ENCODE data around the gene HP1BP3.

HP1BP3 gene

GRCh38 chr1:20763417-20763816 lies 23.7 kb downstream of the HP1BP3 start:
- no peak for DNase-seq

GRCh38 chr1:20760322-20760721 lies 26.8 kb downstream of the HP1BP3 start:
- DNase-seq, result no peak

DNA sequence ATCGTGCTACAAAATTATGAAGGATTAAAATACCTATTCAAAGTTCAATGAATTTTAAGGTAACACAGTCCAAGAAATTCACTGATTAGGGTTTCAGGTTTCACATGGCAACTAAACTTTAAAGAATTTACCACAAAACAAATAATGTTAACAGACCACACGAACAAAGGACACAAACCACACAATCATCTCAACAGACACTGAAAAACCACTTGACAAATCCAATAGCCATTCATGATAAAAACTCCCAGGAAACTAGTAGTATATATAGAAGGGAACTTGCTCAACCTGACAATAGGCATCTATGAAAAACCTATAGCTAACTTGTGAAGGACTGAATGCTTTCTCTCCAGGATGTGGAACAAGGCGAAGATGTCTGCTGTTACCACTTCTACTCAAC lies 33.5 kb downstream of the HP1BP3 start:
- DNase-seq, result no peak

GRCh38 chr1:20751462-20751990 lies 35.6 kb downstream of the HP1BP3 start:
- DNase-seq, result no peak

DNA sequence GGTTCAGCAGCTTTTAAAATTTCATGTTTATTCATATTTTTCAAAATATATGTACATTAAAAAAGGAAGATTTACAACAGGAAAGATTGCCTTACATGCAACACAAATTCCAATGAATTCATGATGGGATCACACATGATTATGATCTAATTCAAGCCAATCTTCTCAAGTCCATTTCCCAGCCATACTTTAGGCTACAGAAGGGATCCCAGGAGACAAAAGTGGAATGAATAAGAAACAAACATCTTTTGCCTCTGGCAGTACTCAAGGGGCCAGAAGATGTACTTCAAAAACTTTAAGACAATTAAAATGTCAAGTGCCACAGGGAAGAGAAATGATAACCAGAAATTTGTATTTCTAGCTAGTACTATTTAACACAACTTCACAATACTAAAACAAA lies 44.4 kb downstream of the HP1BP3 start:
- DNase-seq, result no peak

- no peak for DNase-seq
These were observed 46.3 kb downstream of the HP1BP3 start for GRCh38 chr1:20740781-20741180.

DNA sequence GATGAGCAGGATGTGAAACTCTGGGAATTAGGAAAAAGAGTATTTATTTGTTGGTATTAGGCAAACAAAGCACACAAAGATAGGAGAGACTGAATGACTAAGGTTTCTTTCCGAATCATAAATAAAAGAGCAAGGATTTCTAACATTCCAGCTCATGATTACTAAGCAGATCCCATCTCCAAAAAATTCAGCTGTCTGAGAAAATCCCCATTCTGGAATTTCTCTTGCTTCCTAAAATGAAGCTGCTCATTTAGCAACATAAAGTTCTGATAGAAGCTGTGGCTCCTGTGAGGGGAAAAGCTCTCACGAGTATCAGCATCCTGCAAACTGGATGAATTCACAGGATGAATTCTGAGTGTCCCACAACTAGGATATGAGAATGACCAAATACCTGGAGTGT lies 47.9 kb downstream of the HP1BP3 start:
- DNase-seq, result no peak

DNA sequence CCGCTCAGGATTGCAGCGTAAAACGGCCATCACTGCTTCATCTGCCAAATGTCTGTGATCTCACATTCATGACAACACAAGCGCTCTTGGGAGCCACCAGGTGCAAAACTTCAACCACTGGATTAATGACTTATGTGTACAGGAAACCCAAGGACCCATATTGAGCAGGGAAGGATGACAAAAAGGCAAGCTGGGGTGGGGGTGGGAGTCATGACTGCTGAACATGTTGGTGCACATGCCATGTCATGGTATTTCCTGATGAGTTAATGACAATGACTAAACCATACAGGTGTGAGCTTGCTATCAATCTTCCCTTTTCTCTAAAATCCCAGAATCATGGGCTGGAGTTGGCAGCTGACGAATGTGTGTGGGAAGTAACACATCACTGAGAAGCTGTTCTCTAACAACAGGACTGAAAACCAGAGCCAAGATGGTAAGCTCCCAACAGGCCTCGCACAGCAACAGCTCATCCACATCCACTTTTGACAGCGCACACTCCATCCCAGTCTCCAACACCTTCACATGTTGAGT lies 51.5 kb downstream of the HP1BP3 start:
- DNase-seq, result no peak

DNA sequence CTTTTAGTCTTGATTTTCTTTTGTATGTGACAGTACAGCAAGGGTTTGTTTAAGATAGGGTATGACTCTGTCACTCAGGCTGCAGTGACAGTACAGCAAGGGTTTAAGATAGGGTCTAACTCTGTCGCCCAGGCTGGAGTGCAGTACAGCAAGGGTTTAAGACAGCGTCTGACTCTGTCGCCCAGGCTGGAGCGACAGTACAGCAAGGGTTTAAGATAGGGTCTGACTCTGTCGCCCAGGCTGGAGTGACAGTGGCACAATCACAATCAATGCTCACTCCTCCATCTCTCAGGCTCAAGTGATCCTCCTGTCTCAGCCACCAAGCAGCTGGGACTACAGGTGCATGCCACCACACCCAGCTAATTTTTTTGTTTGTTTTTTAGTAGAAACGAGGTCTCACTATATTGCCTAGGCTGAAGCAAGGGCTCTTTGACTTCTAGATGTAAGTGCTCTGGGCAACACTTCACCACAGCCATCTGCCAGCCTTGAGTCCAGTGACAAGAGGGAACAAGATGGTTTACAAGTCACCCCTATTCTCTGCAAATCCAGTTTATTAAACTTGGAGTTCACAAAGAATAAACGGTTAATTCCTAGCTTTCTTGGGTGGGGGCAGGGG lies 53.6 kb downstream of the HP1BP3 start:
- no peak for DNase-seq

DNA sequence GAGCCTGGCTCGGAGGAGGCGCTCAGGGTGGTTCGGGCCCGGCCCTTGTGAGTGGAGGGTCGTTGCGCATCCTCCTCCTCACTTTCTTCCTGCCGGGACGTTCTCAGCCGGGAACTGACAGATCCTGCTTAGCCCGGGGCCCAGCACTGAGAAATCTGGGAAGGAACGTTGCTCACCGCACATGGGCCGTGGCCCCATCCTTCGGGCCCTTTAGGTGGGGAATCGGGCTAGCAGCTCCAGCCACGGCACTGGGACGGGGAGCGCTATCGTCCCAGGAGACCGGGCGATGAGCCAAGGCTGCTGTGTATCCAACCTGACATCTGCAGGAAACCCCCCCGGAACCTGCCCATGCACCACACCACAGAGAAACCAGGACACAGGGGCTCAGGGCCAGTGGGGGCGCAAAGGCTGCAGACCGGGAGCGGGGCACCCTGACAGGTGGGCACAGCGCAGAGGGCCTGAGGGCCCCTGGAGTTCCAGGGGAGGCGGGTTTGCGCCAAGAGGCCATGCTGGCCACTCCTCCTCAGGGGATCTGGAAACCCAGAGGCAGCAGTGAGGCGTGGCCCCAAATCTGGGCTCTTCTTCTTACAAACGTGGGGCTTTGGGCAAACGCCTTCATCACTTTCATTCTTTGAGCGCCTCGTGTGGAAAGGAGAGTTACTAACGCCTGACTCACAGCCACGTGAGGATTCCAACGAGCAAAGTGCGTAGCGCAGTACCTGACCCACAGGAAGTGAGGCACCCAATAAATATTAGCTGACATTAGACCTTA lies 54.3 kb downstream of the HP1BP3 start, which contains the start of gene SH2D5:
SH2D5 (minus strand) TSS at position 116 of the 772 bp plus-strand sequence. CDS start 4,659 bp downstream, outside the sequence.
- DNase-seq, result peak; percentile 79

GRCh38 chr1:20732071-20732587 lies 55.0 kb downstream of the HP1BP3 start:
- peak; percentile 68 for DNase-seq

DNA sequence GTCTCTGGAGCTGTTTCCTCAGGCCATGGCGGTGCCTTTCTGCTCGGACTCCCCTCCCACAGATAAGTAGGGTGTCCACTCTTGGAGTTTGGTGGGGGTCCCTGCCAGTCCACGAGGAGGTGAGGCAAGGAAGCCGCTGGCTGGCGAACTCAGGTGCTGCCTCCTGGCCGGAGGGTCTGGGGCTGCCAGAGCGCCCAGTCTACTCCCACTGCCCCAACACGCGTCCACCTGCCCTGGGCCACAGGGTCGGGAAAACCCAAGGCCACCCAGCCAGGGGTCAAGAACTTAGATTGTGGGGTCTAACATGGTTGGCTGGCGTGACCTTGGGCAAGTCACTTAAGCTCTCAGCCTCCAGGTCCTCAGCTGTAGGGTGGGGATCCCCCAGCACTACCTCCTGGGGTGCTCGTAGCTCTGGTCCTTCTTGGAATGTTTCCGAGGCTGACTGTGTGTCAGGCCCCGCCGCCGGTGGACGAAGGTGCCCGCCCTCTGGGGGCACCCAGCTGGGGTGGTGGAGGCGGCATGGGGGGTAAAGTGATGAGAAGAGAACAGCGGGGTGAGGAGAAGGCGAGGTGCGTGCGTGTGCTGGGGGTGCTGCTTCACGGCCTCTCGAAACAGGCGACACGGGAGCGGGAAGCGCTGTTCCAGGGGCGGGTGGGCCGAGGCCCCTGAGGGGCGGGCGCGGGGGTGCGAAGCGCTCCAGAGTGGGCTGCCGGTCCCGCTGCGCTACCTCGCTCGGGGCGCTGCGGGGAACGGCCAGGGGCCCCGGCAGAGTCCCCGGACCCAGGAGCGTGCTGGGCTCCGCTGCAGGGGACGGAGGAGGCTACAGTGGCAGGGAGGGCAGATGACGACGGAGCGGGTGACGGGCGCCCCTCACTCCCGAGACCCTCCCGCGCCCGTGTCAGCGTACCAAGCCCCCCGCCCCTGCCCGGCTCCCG lies 55.8 kb downstream of the HP1BP3 start:
- DNase-seq, result no peak

DNA sequence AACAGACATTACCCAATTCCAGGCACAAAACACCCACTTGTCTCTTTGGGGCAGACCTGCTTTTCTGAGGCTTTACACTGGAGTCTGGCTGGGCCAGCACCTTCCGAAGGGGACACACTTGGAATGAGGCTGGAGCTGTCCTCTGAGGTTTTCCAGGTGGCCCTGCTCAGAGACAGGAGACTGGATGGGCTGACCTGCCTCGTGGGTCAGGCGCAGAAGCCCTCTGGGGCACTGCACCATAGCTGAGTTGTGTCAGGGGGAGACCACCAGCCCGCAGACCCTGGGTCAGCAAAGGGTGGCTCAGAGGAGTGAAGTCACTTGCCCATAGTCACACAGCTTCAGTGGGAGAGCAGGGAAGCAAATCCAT lies 56.4 kb downstream of the HP1BP3 start:
- DNase-seq, result no peak

DNA sequence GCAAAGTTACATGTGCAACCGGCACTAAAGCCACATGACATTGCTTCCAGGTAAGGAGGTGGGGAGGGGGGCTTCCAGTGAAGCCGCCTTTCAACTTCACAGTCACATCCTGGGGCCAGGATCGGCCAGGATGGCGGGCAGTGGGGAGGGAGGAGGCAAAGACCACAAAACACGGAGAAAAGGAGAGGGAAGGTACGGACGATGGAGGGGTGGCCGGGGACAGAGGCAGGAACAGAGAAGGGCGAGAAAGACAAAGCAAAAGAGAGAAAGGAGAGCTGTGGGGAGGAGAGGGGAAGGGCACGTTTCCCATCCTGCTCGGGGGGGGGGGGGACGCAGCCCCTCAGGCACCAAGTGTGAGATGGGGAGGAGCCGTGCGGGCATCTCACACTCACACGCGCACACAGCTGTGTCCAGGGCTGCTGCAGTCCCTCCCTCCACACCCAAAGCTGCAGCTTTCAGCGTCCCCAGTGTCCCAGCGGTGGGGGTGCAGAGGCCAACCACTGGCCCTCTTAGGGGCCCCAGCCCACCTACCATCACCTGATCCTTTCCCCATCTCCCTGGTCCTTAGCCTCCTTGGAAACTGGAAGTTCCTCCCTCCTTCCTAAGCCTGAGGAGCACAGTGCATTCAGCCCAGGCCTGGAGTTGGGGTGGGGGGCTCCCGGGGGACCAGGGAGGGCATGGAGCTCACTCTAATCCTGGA lies 57.0 kb downstream of the HP1BP3 start:
- DNase-seq, result no peak

- no peak for DNase-seq
These were observed 57.8 kb downstream of the HP1BP3 start for GRCh38 chr1:20729155-20729931.

DNA sequence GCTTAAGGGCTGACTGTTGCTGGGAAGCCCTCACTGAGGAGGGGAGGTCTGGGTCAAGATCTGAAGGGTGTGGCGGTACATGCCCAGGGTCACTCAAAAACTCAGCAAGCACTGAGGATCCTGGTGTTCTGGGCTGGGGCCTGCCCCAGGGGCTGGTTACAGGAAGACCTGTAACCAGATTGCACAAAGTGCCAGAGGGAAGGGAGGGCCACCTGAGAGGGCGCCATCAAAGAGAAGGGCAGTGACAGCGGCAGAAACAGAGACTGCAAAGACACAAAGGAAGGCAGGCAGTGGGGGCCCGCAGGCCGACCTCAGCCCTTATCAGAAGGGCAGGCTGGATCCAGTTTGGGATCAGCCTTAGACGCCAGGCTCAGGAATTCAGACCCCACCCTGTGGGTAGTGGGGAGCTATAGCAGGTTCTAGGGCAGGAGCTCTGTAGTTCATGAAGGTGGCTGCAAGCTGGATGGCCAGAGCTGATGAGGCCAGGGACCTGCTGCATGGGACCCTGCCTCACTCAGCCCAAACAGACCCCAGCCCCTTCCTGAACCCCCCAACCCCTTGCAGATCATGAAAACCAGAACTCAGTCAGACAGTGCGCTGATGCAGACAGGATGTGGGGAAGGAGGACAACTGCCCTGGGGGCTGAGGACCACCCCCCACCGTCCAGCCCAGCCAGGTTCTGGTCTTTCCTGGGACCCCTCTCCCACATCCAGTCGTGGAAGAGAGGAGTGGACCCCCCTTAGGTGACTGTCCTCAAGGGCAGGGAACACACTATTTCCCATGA lies 58.5 kb downstream of the HP1BP3 start:
- no peak for DNase-seq

GRCh38 chr1:20727746-20728316 lies 59.3 kb downstream of the HP1BP3 start:
- no peak for DNase-seq

DNA sequence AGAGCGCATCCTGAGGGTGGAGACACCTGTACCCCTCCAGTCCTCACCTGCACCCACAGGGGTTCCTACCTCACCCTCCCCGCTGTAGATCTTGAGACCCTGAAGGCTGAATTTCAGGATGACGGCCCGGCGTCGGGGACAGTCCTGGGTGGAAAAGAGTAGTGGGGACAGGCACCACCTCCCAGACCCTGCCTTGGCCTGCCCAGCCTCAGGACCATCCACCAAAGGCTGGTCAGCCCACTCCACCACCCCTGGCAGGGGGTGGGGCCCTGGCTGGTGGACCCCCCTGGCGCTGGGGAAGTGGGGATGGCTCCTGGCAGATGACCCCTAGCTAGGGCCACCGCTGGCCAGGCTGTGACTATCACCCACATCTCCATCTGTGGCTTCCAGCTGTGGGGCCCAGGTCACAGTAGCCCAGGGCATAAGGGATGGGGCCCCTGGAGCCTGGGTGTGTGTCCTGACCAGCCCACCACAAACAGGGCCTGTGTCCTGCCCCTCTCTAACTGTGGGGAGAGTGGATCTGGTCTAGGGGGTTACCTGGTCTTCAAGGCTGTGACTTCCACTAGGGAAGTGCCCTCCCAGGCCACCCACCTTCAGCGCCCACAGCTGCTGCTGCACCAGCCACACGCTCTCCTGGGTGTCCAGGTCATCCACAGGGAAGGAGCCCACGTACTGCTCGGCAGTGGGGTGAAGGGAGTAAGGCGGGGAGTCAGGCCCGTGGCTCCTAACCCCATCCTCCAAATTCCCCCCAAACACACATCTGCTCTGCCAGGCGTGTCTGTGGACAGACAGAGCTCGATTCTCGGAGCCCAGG lies 60.0 kb downstream of the HP1BP3 start:
- no peak for DNase-seq

All from 8988T (cell line).